Stimulated activated CD4-positive, alpha-beta T cell treated with anti-CD3 and anti-CD28 coated beads, Interleukin-4, amount 100 ng/mL, for 1 hour (primary cell): ENCODE data around the gene GNB4.

Experiments
- DNase-seq: peaks from one replicate; pipeline ENCODE4 v3.0.0-alpha.2; 2020

Gene GNB4

GRCh38 chr3:179348325-179349013 lies 102.8 kb downstream of the GNB4 start:
- no peak for DNase-seq

DNA sequence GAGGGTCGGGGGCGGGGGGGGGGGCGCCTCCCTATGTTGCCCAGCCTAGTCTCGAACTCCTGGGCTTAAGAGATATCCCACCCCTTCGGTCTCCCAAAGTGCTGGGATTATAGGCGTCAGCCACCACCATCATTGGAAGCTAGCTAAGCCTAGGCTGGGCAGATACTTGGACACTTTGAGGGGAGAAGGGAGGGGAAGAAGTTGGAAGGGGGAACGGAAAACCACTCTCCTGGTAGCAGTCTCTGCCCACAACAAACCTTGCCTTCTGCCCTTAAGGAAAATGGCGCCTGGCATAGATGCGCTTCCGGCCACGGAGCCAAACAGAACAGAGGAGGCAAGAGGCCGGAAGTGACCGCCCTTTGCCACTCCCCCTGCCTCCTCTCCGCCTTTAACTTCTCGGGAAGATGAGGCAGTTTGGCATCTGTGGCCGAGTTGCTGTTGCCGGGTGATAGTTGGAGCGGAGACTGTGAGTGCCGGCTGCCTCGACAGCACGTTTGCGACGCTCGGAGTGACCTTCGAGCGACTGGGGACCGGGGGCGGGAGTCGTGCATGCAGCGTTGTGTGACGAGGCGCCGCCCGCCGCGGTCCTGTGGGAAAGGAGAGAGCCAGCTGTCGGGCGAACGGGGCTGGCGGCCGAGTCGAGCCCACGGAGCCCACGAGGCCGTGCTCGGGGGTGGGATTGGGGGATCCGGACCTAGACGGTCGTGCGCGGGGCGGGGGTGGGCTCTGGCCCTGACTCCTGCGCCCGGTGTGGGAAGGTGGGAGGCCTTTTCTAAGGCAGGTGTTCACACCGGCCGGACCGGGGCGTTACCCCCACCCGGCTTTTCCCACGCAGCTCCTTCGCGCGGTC lies 103.7 kb downstream of the GNB4 start, which contains the start of gene MFN1:
Gene MFN1 (plus strand): TSS at position 365 of the 850 bp plus-strand sequence. CDS start 1,143 bp downstream, outside the sequence.
- peak; percentile 87 for DNase-seq
